NB4 (cell line): ENCODE results near the gene UGT1A6.

Source experiments
- MYC ChIP-seq: IDR thresholded peaks from 2 replicates; pipeline ENCODE4 v1.6.1; 2011; ENCODE audit warnings: low read depth, low read length
- POLR2A ChIP-seq: IDR thresholded peaks from 2 replicates; pipeline ENCODE4 v1.6.1; 2011; ENCODE audit warnings: mild to moderate bottlenecking; ENCODE audit not compliant: insufficient read length; ENCODE audit errors: extremely low read depth
- TF ChIP-seq, protein P1 (sequence below): IDR thresholded peaks from one replicate; pipeline ENCODE4 v1.5.1; 2012; ENCODE audit warnings: low read depth, low read length
- TF ChIP-seq, protein P2 (sequence below): IDR thresholded peaks from 2 replicates; pipeline ENCODE4 v1.6.1; 2011; ENCODE audit warnings: low read depth, low read length

GRCh38 chr2:233745073-233745755, 52.5 kb downstream of the UGT1A6 start:
- TF ChIP-seq, protein P1, sequence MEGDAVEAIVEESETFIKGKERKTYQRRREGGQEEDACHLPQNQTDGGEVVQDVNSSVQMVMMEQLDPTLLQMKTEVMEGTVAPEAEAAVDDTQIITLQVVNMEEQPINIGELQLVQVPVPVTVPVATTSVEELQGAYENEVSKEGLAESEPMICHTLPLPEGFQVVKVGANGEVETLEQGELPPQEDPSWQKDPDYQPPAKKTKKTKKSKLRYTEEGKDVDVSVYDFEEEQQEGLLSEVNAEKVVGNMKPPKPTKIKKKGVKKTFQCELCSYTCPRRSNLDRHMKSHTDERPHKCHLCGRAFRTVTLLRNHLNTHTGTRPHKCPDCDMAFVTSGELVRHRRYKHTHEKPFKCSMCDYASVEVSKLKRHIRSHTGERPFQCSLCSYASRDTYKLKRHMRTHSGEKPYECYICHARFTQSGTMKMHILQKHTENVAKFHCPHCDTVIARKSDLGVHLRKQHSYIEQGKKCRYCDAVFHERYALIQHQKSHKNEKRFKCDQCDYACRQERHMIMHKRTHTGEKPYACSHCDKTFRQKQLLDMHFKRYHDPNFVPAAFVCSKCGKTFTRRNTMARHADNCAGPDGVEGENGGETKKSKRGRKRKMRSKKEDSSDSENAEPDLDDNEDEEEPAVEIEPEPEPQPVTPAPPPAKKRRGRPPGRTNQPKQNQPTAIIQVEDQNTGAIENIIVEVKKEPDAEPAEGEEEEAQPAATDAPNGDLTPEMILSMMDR, result no peak
- no peak for TF ChIP-seq MYC
- no peak for TF ChIP-seq POLR2A
- TF ChIP-seq, protein P2, sequence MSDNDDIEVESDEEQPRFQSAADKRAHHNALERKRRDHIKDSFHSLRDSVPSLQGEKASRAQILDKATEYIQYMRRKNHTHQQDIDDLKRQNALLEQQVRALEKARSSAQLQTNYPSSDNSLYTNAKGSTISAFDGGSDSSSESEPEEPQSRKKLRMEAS, result no peak
